ENCODE measurements around the gene PCBP3.
"Not testable (repeated sequence)": the region's sequence is repeated elsewhere in the genome, so short reads cannot be mapped to it uniquely, and the experiment has no call there.

The PCBP3 gene

DNA sequence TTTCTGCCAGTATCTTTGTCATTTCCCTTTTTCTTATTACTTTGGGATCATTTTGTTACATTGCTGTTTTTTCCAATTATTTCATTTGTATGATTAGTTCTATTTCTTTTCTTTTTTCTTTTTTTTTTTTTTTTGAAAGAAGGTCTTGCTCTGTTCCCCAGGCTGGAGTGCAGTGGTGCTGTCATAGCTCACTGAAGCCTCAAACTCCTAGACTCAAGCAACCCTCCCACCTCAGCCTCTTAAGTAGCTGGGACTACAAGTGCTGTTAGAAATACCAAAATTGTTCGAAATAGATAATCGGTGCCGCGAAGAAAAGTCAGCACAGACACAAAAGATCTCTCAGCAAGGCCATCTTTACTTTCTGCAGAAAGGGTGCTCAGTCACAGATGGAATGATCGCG is 311.4 kb downstream of the PCBP3 start:
- TF ChIP-seq POLR2AphosphoS5 (IDR thresholded peaks at IDR 0.05; ENCODE audit: low read depth, low read length) = no peak
- TF ChIP-seq POLR2A (IDR thresholded peaks at IDR 0.05; ENCODE audit: low read depth, low read length) = no peak
- no peak for TF ChIP-seq TAF1 (IDR thresholded peaks at IDR 0.05; ENCODE audit: borderline replicate concordance, low read depth, low read length)
- FAIRE-seq = no peak
- DNase-seq (ENCODE audit: insufficient read length) = no peak

DNA sequence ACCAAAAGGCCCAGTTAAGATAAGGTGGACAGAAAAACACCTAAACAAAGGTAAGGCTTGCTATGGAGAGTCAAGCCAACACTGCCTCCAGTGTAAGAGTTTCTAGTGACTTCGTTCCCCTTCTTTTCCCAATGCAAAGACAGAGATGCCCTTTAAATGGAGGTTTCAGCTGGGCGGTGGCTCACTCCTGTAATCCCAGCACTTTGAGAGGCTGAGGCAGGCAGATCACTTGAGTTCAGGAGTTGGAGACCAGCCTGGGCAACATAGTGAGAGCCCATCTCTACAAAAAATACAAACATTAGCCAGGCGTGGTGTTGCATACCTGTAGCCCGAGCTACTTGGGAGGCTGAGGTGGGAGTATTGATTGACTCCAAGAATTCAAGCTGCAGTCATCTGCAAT is 314.0 kb downstream of the PCBP3 start:
- FAIRE-seq (no peak), DNase-seq (ENCODE audit: insufficient read length) (no peak)
- no peak for TF ChIP-seq POLR2A (IDR thresholded peaks at IDR 0.05; ENCODE audit: low read depth, low read length)
- no peak for TF ChIP-seq POLR2AphosphoS5 (IDR thresholded peaks at IDR 0.05; ENCODE audit: low read depth, low read length)
- TF ChIP-seq TAF1 (IDR thresholded peaks at IDR 0.05; ENCODE audit: borderline replicate concordance, low read depth, low read length) = no peak

DNA sequence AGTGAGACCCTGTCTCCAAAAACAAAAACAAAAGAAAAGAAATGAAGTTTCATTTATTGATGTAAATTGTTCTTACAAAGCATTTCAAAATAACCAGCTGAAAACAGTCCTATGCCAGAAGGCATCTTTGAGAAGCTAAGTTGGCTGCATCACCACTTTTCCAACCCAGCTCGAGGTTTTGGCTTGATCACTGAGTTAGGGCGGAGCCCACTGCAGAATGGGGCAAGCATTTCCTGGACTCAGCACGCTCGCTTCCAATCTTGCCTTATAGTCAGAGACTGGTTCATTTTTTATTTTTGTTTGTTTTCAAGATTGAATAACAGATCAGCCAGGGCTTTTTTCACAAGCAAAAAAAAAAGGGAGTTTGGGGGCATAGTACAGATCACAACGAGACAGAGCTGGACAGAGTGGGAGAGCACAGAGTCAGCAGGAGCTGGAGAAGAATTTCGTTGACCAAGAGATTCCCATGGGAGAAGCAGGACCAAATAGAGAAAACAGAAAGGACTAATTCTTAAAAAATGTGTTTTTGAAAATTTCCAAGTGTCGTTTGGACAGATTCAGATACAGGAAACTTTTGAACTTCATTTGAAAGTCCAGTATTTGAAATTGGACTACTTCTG is 314.6 kb downstream of the PCBP3 start:
- DNase-seq (ENCODE audit: insufficient read length) (no peak), FAIRE-seq (no peak)
- TF ChIP-seq TAF1 (IDR thresholded peaks at IDR 0.05; ENCODE audit: borderline replicate concordance, low read depth, low read length) (no peak), POLR2AphosphoS5 (IDR thresholded peaks at IDR 0.05; ENCODE audit: low read depth, low read length) (no peak), POLR2A (IDR thresholded peaks at IDR 0.05; ENCODE audit: low read depth, low read length) (no peak)

DNA sequence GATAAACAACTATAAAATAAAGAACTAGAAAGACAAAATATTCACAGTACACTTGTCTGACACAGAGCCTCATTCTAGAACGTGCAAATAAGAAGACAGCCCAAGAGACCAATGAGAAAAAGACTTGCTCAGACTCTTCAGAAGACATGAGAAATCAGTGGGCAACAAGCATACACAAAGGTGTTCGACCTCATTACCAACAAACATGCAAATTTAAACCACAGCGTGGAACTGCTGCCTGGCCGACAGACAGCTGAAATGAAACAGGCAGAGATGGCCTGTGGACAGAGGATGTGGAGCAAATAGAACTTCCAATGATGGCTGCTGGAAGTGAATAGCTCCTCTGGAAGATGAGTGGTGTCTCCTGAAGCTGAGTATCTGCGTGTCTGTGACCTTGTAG is 315.7 kb downstream of the PCBP3 start:
- DNase-seq (ENCODE audit: insufficient read length) (no peak), FAIRE-seq (no peak)
- TF ChIP-seq TAF1 (IDR thresholded peaks at IDR 0.05; ENCODE audit: borderline replicate concordance, low read depth, low read length) = no peak
- TF ChIP-seq POLR2A (IDR thresholded peaks at IDR 0.05; ENCODE audit: low read depth, low read length) = no peak
- no peak for TF ChIP-seq POLR2AphosphoS5 (IDR thresholded peaks at IDR 0.05; ENCODE audit: low read depth, low read length)

DNA sequence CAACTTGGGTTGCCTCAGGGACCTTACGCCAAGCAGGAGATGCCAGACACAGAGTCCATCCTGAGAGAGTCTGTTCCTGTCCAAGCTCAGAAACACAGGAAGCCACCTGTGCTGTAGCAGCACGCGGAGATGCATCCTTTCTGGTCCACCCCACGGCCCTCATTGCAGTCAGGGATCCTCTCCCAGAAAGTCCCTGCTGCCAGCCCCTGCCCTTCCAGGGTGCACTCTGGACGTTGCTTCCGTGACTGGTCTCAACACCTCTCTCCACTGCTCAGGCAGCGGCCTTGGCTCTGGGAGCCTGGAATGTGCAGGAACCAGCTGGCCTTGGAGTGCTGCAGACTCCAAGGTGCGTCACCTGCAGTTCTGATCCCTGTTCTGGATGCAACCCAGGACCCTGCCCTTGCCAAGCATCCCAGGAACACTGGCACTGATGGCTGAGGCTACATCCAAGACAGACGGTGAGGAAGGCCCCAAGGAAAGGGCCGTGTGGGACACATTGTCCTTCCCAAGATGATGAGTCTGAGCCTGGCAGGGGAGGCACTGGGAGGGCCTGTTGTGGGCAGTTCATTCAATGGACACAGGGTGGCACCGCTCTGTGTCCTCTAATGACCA is 316.4 kb downstream of the PCBP3 start:
- no peak for FAIRE-seq
- TF ChIP-seq POLR2AphosphoS5 (IDR thresholded peaks at IDR 0.05; ENCODE audit: low read depth, low read length) = no peak
- no peak for TF ChIP-seq TAF1 (IDR thresholded peaks at IDR 0.05; ENCODE audit: borderline replicate concordance, low read depth, low read length)
- TF ChIP-seq POLR2A (IDR thresholded peaks at IDR 0.05; ENCODE audit: low read depth, low read length) = no peak
- DNase-seq (ENCODE audit: insufficient read length) = no peak

DNA sequence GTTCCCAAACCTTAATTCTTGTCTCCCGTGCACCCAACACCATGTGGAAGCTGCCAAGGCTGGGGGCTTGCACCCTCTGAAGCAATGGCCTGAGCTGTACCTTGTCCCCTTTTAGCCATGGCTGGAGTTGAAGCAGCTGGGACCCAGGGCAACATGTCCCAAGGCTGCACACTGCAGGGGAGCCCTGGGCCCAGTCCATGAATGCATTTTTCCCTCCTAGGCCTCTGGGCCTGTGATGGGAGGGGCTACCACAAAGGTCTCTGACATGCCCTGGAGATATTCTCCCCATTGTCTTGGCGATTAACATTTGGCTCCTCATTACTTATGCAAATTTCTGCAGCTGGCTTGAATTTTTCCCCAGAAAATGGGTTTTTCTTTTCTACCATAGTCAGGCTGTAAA is 317.9 kb downstream of the PCBP3 start:
- FAIRE-seq; DNase-seq (ENCODE audit: insufficient read length): not testable (repeated sequence)

DNA sequence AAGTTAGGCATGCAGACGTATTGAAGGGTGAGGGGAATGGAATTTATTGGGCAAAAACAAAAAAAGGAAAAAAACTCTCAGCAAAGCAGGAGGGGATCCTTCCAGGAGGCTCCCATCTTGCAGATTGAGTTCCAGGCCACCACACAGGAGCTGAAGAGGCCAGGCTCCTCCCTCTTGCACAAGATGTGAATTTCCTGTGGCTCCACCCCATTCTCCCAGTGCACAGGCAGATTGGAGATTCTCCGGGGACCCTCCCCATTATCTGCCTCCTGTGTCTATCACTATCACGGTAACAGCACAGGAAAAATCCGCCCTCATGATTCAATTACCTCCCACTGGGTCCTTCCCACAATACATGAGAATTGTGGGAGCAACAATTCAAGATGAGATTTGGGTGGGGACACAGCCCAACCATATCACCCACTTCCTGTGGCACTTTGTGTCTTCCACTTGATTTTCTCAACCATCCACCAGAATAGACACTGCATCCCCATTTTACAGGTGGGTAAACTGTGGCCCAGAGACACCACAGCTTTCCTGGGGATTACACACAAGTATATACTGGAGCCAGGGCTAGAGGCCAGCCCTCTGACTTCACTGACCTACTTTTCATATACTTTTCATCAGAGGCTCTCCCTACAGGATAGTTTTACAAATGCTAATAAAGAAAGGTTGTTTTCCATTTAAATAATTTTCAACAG is 319.2 kb downstream of the PCBP3 start:
- TF ChIP-seq TAF1 (IDR thresholded peaks at IDR 0.05; ENCODE audit: borderline replicate concordance, low read depth, low read length) (no peak), POLR2A (IDR thresholded peaks at IDR 0.05; ENCODE audit: low read depth, low read length) (no peak), POLR2AphosphoS5 (IDR thresholded peaks at IDR 0.05; ENCODE audit: low read depth, low read length) (no peak)
- no peak for DNase-seq (ENCODE audit: insufficient read length)
- FAIRE-seq = no peak

DNA sequence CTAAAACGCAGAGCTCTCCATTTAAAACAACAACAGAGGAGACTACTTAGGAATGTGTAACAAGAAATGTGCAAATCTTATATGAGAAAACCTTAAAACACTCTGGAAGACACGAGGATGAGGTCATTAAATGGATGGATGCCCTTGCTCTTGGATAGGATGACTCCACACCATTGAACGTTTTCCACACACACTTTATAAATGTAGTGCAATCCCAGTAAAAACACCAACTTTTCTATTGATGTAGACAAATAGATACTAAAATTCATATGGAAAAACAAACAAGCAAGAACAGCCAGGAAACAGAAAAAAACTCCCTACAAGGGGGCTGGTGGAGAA is 319.7 kb downstream of the PCBP3 start:
- TF ChIP-seq TAF1 (IDR thresholded peaks at IDR 0.05; ENCODE audit: borderline replicate concordance, low read depth, low read length) = no peak
- no peak for TF ChIP-seq POLR2AphosphoS5 (IDR thresholded peaks at IDR 0.05; ENCODE audit: low read depth, low read length)
- TF ChIP-seq POLR2A (IDR thresholded peaks at IDR 0.05; ENCODE audit: low read depth, low read length) = no peak
- FAIRE-seq = no peak
- DNase-seq (ENCODE audit: insufficient read length) = no peak

DNA sequence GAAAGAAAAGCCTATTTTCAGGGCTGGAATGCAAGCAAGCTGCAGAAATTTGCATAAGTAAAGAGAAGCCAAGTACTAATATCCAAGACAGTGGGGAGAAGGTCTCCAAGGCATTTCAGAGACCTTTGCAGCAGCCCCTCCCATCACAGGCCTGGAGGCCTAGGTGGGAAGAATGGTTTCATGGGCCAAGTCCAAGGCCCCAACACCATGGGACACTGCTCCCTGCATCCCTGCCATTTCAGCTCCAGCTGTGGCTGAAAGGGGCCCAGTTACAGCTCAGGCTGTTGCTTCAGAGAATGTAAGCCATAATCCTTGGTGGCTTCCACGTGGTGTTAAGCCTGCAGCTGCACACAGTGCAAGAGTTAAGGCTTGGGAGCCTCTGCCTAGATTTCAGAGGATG is 321.1 kb downstream of the PCBP3 start:
- FAIRE-seq = no peak

DNA sequence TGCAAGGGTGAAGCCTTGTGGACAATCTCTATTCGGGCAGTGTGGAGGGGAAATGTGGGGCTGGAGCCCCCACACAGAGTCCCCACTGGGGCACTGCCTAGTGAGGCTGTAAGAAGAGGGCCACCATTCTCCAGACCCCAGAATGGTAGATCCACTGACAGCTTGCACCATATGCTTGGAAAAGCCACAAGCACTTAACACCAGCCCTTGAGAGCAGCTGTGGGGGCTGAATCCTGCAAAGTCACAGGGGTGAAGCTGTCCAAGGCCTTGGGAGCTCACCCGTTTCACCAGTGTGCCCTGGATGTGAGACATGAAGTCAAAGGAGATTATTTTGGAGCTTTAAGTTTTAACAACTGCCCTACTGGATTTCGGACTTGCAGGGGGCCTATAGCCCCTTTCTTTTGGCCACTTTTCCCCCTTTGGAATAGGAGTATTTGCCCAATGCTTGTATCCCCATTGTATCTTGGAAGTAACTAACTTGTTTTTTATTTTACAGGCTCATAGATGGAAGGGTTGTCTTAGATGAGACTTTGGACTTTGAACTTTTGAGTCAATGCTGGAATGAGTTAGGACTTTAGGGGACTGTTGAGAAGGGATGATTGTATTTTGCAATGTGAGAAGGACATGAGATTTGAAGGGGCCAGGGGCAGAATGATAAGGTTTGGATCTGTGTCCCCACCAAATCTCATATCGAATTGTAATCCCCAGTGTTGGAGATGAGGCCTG is 321.7 kb downstream of the PCBP3 start:
- no peak for FAIRE-seq
- no peak for TF ChIP-seq POLR2AphosphoS5 (IDR thresholded peaks at IDR 0.05; ENCODE audit: low read depth, low read length)
- no peak for TF ChIP-seq POLR2A (IDR thresholded peaks at IDR 0.05; ENCODE audit: low read depth, low read length)
- no peak for TF ChIP-seq TAF1 (IDR thresholded peaks at IDR 0.05; ENCODE audit: borderline replicate concordance, low read depth, low read length)
- DNase-seq (ENCODE audit: insufficient read length) = no peak

More for the DNA sequence above, 321.1 kb downstream of the PCBP3 start:
- no peak for DNase-seq (ENCODE audit: insufficient read length)
- TF ChIP-seq TAF1 (IDR thresholded peaks at IDR 0.05; ENCODE audit: borderline replicate concordance, low read depth, low read length) (no peak), POLR2AphosphoS5 (IDR thresholded peaks at IDR 0.05; ENCODE audit: low read depth, low read length) (no peak), POLR2A (IDR thresholded peaks at IDR 0.05; ENCODE audit: low read depth, low read length) (no peak)

DNA sequence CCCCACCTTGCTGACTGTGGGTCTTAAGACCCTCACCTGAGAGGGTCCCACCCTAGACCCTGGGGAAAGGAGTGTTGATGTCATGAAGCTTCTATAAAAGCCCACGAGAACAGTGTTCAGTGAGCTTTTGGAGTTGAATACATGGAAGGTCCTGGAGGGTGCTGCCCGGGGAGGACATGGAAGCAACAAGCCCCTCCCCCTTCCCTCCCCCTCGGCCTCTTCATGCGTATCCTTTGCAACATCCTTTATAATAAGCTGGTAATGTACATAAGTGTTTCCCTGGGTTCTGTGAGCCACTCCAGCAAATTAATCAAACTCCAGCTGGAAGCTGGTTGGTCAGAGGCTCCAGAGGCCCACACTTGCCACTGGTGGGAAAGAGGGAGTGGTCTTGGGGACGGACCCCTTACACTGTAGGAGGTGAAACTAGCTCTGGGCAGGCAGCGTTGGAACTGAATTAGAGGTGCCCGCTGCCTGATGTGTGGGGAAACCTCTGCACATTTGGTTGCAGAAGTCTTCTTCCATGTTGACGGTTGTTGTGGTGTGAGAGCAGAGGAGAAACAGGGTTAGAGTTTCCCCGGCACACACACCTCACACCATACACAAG is 323.4 kb downstream of the PCBP3 start:
- TF ChIP-seq TAF1 (IDR thresholded peaks at IDR 0.05; ENCODE audit: borderline replicate concordance, low read depth, low read length) (no peak), POLR2AphosphoS5 (IDR thresholded peaks at IDR 0.05; ENCODE audit: low read depth, low read length) (no peak)
- DNase-seq (ENCODE audit: insufficient read length) (no peak), FAIRE-seq (no peak)
